A204.1 (cell line): ENCODE results near the gene TMEM72.

Experiments
- FAIRE-seq: peaks from 2 replicates; lab custom pipeline; 2012; peaks lifted over from hg19 to GRCh38; lab: Jason Lieb, UNC

Gene TMEM72

GRCh38 chr10:44890696-44891563 is 20.2 kb upstream of the TMEM72 start:
- no peak for FAIRE-seq

- FAIRE-seq, result no peak
Observed at GRCh38 chr10:44891721-44892120, 19.4 kb upstream of the TMEM72 start.

DNA sequence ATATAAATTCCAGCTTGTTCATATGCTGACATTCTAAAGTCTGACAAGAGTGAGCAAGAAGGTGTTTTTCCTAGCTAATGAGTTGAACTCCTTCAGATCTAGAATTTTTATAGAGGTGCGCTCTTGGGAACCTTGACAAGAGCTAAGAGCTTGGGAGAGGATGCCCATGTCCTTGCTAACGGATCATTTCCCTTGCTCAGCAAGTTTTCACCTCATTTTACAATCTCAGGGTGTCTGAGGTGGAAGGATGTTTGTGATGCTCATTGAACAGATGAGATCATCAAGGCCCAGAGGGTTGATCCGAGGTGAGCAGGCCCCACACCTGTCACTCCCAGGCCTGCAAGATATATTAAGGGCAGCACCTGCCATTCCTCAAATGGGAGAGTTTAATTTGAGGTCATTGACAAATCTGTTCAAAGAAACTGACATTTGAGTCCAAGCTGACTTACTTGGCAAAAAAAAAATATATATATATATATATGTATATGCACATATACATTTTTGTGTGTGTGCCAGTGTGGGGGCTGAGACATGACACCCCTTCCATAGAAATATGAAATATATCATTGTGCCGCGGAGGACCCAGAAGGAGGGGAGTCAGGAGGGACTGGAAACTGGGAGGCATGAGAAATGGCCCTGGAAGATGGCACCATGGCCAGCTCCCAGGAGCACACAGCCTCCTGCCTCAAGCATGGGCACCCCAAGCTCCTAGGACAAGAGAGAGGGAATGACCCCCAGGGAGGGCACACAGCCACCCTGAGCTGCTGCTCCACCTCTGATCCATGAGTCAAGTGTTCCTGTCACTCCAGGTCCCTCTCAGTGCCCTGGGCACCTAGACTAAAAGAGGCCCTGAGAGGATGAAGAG is 17.3 kb upstream of the TMEM72 start:
- no peak for FAIRE-seq

DNA sequence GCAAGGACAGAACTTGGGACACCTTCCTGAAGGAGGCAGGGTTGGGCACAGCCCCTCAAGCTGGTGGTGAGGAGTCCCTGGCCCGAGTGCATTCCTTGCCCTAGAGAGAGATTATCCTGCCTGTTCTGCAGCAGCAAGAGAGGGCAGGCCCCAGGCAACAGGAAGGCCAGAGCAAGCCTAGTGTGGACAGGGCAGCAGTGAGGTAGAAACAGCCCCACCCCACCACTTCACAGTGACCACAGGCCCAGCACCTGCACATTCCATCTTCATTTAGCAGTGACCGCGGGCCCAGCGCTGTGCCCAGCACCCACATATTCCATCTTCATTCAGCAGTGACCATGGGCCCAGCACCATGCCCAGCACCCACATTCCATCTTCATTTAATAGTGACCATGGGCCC is 16.4 kb upstream of the TMEM72 start:
- FAIRE-seq, result no peak

DNA sequence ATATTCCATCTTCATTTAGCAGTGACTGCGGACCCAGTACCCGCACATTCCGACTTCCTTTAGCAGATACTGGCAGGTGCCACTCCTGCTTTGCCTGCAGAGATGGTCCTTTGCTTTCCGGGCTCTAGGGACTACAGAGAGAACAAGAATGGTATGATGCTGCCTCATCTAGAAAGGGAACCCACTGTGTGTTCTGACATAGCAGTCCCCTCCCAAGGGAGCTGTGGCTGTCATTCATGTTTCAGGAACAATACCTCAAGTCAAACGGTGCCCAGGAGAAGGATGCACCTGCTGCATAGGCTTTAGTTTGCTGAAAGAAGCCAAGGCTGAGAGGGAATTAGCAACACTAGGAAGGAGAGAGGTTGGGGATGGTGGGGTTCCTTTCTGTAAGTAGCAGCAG is 15.9 kb upstream of the TMEM72 start:
- no peak for FAIRE-seq

GRCh38 chr10:44897049-44897448 is 14.1 kb upstream of the TMEM72 start:
- FAIRE-seq, result no peak

DNA sequence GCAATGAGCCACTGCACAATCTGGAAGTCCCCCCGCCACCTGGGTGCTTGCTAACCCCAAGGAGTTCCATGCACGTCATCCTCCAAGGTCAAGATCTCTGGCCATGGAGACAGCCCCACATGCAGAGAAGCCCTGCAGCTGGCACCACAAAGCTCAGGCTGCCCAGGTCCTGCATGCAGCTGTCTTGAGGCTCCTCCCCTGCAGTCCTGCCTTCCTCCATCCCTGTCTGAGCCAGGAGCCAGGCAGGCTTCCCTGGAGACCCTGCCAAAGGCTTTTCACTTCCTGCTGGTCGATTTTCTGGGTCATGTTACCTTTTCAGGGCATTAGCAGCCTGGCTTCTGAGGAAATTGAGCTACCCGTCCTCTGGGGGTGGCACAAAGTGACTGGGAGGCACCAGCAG is 12.5 kb upstream of the TMEM72 start:
- FAIRE-seq, result no peak

DNA sequence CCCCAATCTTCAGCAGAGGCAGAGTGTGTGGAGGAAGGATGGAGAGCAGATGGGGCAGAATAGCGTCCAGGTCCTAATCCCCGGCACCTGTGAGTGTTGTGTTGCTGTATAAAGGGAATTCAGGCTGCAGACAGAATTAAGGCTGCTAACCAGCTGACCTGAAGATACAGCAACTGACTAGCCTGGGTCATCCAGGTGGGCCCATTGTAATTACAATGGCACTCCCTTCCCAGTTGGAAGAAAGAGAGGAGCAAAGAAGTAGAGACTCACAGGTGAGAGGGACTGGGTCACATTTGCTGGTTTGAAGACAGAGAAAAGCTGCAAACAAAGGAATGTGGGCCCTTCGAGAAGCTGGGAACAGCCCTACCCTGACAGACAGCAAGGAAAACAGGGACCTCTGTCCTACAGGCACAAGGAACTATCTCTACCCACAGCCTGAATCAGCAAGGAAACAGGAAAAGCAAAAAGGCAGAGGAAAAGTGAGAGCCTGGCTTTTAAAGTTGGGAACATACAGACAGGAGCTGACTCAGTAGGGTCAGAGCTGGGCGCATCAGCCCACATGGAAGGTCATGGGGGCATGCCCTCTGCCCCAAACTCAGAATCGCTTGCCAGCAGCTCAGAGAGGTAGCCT is 11.6 kb upstream of the TMEM72 start:
- no peak for FAIRE-seq

- no peak for FAIRE-seq
Observed at GRCh38 chr10:44902941-44903545, 8.1 kb upstream of the TMEM72 start.

DNA sequence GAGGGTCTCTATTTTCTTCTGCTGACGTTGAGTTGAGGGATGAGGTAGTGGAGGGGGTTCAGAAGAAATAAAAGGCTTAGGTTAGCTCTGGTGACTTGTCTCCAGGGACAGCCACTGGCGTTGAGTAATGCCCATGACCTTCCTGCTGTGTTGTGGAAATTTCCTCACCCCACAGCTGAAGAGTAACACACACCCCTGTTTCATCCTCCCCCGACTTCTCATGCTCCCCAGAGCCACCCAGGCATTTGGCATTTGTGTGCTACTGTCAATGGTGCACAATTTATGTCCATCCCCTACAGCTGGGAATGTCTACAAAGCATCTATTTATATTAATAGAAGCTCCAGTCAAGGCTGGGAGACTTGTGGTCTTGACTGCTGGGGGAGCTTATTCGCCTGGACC is 4.7 kb upstream of the TMEM72 start:
- FAIRE-seq, result no peak

GRCh38 chr10:44907556-44907955 is 3.6 kb upstream of the TMEM72 start:
- FAIRE-seq, result no peak

DNA sequence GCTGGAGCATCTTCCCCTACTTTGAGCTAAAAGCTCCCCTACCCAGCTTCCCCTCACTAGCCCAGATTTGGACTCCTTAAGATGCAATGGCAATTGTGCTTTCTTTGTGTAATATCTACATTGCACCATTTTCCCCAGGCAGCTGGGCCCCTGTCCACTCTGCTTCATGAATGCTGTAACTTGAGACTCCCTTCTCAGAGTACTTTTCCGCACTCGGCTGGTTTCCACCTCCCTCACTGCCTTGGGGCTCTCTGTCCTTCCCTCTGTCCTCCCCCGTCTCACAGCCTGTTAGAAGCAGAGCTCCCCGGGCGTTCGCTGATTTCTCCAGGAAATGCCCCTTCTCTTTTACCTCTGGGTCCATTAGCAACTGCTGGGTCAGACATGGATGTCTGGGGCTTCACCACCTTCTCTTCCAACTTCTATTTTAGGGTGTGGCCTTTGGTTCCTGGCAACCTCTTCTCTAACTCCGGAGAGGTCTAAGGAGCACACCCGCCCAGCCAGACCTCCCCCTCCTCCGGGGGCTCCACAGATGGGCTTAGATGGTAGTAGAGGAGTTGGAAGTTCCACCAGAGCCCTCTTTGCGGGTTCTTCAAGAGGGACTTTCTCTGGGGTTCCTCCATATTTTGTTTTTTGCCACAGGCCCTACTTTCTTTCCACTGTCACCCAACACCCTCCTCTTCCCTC is 2.9 kb upstream of the TMEM72 start:
- no peak for FAIRE-seq

- no peak for FAIRE-seq
Observed at GRCh38 chr10:44908936-44909630, 2.1 kb upstream of the TMEM72 start.

DNA sequence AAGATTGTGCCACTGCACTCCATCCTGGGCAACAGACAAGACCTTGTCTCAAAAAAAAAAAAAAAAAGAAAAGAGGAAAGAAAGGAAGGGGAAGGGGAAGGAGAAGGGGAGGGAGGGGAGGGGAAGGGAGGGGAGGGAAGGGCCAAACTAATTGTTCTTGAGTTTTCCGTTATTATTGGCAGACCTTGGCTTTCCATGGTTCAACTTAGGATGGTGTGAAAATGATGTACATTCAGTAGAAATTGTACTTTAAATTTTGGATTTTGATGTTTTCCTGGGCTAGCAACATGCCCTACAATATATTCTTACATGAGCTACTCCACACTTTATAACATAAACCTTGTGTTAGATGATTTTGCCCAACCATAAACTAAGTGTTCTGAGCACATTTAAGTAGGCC is 1.2 kb upstream of the TMEM72 start:
- no peak for FAIRE-seq

DNA sequence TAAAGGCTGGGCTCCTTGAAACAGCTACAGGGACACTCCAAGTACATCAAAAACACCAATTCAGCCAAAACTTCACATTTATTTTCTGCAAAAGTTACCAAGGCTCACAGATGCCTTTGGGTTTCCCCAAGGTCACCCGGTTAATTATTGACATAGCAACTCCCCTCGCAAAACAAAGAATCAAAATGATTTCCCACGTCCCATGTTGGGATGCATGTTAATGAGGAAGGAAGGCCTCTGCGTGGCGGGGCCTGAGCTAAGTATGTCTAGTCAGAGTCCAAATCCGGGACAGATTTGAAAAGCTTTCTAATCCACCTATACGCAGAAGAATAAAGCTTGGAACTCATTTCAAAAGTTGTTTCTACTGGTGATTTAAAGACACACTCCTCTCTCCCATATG is 535 bp upstream of the TMEM72 start:
- no peak for FAIRE-seq

DNA sequence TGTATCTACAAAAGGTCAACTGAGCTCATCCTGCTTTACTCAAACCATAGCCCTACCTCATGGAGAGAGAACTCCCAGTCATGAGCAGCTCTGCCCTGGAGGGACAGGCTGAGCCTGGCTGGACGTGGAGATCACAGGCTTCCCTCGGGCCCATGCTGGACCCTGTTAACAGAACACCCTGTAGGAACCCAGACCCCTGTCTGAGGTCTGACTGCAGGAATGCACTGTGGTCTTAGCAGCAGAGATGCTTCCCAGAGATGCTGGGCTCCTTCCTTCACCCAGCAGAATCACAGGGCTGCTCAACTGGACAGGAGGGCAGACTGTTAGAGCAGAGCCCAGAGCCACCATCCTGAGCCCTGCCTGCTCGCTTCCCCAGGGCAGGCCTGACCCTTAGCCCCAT is 814 bp downstream of the TMEM72 start:
- no peak for FAIRE-seq

GRCh38 chr10:44913350-44914081 is 2.4 kb downstream of the TMEM72 start:
- FAIRE-seq, result no peak

DNA sequence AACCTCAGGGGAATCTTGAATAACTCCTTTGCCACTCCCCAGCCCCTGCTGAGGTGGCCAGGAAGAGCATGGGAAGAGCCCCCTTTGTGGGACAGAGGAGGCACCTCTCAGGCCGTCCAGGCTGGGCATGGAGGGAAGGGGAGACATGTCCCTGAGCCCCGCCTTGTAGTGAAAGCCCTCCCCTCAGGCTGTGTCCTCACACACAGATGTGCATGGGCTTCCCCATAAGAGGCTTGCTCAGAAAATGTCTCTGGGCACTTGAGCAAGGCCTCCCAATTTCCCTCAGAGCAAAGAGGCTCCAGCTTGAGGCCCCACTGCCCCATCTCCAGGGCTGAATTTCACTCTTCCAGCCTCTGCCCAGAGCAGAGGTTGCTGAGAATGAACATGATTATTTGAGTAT is 3.8 kb downstream of the TMEM72 start:
- FAIRE-seq, result no peak

GRCh38 chr10:44916429-44916828 is 5.3 kb downstream of the TMEM72 start:
- no peak for FAIRE-seq

DNA sequence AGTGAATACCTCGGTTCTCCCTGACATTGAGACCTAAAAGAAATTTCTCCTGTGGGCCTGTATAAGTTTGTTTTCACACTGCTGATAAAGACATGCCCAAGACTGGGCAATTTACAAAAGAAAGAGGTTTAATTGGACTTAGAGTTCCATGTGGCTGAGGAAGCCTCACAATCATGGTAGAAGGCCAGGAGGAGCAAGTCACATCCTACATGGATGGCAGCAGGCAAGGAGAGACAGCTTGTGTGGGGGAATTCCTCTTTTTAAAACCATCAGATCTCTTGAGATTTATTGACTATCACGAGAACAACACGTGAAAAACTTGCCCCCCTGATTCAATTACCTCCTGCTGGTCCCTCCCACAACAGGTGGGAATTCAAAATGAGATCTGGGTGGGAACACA is 6.7 kb downstream of the TMEM72 start:
- FAIRE-seq, result no peak

GRCh38 chr10:44920252-44920651 is 9.1 kb downstream of the TMEM72 start:
- FAIRE-seq, result no peak
